ENCODE measurements around the gene CACNA1F.
A peak's percentile ranks its signal among the peaks of the same experiment; 100 is the strongest.

Gene CACNA1F

GRCh38 chrX:49233176-49233575 lies at the start of gene CACNA1F:
CACNA1F (minus strand) TSS chrX:49233340; CDS start chrX:49233309, 31 bp downstream.
- no peak for DNase-seq (ENCODE audit: low read depth, low spot score)

GRCh38 chrX:49282647-49283011 lies 49.5 kb upstream of the CACNA1F start:
- peak; percentile 62 for DNase-seq (ENCODE audit: low read depth, low spot score)

GRCh38 chrX:49278081-49278480 lies 44.9 kb upstream of the CACNA1F start:
- DNase-seq (ENCODE audit: low read depth, low spot score): no peak

DNA sequence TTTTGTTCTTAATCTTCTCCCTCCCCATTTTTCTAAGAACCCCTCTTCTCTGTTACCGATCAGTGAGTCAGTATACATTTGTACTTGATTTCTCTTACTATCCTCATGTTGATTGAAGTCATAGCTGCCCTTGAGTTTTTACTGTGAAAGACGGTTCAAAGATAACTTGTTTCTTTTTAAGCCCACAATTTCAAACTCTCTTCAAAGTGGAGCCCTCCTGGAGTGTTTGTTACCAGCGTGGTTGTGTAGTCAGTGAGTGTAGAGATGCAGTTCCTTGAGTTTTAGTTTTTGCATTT lies 44.3 kb upstream of the CACNA1F start:
- no peak for DNase-seq (ENCODE audit: low read depth, low spot score)

DNA sequence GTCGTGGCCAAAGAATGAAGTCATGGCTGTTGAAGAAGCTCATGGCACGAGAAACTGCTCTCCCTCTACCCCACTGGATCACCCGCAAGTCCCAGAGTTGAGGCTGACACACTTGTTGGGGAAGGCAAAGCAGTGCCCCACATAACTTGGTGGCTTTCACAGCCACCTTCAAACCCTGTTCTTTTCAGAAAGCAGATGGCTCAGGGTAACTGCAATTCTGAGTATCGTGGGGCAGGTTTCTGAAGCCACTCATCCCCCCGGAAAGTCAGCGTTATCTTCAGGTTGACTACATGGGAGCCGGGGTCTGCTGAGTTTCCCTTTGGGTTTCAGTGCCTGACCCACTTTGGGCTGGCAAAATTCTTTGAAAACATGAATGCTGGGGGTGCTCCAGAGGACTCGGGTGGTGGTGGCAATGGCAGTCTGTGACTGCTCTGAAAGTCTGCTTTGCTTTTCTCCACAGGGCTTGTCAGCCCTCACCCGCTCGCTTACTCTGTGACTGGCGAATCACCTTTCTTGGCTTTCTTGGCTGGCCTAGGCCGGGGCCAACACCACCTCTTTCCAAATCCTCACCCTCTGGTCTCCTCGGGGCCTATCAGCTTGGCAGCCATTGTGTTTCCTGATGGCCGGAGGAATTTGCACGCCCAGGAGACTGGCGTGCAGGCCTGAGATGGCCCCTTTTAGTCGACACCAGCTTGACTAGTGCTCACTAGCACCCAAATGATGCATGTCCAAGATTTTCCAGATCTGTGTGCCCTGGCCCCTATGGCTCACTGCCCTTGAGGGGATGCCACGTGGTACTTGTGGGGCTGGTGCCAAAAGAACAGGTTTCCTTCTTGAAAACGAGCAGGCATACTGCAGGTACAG lies 43.8 kb upstream of the CACNA1F start:
- no peak for DNase-seq (ENCODE audit: low read depth, low spot score)

GRCh38 chrX:49276207-49276606 lies 43.1 kb upstream of the CACNA1F start:
- DNase-seq (ENCODE audit: low read depth, low spot score): no peak

GRCh38 chrX:49273181-49273727 lies 40.1 kb upstream of the CACNA1F start:
- no peak for DNase-seq (ENCODE audit: low read depth, low spot score)

DNA sequence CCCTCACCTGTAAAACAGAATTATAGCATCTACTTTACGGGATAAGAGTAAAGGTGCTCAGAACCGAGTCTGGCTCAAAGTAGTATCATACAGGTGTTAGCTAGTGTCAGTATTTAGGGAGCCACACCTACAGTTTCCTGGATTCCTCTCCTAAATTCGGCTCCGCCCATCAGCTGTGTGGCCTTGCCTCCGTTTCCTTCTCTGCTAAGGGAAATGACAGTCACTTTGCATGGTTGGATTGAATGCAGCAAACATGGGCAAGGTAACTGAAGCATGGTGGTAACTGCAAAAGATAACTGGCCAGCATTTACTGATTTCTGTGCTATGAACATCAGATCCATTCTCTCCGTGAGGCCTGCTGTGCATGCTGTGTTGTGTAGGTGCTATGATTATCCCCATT lies 39.3 kb upstream of the CACNA1F start:
- DNase-seq (ENCODE audit: low read depth, low spot score): no peak

- DNase-seq (ENCODE audit: low read depth, low spot score): peak; percentile 67
Observed at GRCh38 chrX:49271341-49271740, 38.2 kb upstream of the CACNA1F start.

GRCh38 chrX:49270249-49270921 lies 37.2 kb upstream of the CACNA1F start:
- peak; percentile 32 for DNase-seq (ENCODE audit: low read depth, low spot score)

DNA sequence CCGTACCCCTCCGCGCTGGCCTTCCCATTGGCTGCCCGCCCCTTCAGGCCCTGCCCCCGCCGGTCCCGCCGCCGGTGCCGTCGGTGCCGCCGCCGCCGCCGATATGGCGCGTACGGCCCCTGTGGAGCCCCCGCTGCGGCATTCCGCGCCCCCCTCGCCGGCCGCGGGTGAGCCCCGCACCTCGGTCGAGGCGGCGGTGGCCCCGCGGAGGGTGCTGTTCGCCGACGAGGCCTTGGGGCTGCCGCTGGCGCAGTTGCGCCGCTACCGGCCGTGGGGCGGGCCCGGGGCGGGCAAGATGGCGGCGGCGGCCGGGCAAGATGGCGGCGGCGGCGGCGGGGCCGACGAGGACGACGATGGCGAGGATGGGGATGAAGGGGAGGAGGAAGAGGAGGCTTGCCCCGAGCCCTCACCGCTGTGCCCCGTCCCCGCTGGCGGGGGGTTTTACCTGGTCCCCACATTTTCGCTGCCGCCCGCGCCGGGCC lies 36.7 kb upstream of the CACNA1F start, which contains the start of gene PPP1R3F:
PPP1R3F (plus strand) TSS at position 27 of the 482 bp plus-strand sequence; CDS start at position 104, 77 bp downstream.
- no peak for DNase-seq (ENCODE audit: low read depth, low spot score)

DNA sequence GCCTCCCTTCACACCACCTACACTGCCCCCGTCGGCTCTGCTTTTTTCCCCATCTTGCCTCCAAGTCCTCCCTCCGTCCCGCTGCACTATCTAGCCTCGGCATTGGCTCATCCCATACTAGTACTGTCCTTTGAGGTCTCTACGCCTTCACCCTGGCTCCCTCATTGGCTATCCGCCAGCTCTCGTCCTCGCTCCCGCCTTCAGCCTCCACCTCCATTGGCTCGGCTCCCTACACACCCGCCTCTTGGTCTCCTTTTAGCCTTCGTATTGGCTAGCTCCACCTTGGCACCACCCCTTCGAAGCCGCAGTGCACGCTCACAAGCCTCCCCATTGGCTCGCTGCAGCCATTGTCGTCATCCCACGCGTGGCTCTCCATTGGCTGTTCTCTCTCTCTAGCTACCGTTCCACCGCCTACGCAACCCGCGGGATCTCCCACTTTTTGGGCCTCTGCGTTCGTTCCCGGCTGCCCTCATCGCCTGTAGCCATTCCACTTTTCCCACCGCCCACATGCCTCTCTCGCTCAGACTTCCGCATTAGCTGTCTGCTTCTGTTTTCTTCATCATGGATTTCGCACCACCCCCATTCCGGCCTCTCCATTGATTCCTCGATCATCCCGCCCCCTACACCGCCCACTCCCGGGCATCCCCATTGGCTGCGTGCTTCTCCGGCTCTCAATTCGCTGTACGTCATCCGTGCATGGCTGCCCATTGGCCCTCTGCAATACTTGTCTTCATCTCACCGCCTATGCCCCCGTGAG lies 36.0 kb upstream of the CACNA1F start:
- DNase-seq (ENCODE audit: low read depth, low spot score): peak; percentile 100

DNA sequence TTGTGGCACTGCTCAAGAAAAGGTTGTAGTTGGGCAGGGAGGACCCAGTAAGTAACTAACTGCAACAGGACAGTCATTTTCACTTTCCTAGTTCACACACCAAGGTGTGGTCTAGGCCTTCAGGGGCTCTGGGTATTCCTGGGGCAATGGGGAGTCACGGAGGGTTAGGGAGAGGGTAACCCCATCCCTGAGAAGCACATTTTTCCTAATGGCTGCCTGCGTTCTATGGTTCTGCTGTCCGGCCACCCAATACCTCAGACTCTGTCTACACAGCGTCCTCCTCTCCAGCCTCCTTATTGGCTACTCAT lies 35.5 kb upstream of the CACNA1F start:
- DNase-seq (ENCODE audit: low read depth, low spot score): no peak

DNA sequence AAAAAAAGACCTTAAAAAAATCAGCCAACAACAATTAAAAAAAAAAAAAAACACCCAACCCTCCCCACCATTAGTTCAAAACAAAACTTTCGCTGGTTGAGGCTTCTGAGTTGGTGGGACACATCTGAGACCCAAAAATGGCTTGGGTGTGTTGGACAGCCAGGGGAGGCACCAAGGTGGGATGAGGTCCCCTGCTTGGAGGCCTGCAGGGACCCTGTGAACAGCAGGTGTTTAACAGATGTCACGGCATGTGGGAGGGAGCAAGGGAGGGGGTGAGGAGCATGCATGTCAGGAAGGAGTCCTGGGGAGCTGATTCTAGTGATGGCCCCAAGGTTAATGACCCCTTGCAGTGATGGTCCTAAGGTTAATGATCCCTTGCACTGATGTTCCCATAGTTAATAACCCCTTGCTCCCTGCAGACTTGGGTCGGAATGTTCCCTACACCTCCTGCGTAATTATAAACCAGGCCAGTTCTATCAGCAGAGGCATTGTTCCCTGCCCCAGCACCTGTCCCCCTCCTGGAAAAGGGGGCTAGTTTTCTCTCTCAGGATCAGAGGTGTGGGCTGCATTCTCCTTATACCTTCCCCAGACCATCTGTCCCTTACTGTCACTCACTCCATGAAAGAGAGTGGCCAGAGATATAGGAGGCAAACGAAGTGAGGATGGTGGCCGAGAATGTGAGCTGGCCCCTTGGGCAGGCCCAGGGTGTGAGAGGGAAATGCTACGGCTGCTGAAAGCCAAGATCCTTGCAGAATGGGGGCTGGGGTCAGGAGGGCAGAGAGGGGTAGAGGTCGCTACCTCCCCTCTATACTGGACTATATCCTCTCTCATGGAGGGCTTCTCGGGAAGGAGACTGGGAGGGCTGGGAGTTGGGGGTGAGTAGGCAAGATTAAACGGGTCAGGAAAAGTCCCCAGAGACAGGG lies 33.6 kb upstream of the CACNA1F start:
- DNase-seq (ENCODE audit: low read depth, low spot score): no peak

- DNase-seq (ENCODE audit: low read depth, low spot score): no peak
Observed at GRCh38 chrX:49264460-49264859, 31.3 kb upstream of the CACNA1F start, which contains the start of gene FOXP3. FOXP3 (minus strand) TSS chrX:49264710; CDS start chrX:49258505, 6,205 bp downstream.

- no peak for DNase-seq (ENCODE audit: low read depth, low spot score)
Observed at GRCh38 chrX:49263631-49264030, 30.5 kb upstream of the CACNA1F start.

DNA sequence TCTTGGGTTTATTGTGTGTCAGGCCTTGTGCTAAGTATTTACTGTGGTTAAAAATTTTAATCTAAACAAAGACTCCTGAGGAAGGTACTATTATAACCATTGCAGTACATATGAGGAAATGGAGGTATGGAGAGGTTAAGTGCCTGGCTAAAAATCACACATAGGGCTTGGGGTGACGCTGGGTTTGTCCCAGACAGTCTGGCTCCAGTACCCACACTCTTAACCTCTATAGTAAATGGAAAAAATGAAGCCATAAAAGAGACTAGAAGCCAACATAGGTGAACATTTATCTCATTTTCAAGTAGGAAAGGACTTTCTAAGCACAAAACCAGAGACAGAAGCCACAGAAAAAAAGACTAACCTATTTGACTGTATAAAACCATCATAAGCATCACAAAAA lies 29.5 kb upstream of the CACNA1F start:
- DNase-seq (ENCODE audit: low read depth, low spot score): no peak

DNA sequence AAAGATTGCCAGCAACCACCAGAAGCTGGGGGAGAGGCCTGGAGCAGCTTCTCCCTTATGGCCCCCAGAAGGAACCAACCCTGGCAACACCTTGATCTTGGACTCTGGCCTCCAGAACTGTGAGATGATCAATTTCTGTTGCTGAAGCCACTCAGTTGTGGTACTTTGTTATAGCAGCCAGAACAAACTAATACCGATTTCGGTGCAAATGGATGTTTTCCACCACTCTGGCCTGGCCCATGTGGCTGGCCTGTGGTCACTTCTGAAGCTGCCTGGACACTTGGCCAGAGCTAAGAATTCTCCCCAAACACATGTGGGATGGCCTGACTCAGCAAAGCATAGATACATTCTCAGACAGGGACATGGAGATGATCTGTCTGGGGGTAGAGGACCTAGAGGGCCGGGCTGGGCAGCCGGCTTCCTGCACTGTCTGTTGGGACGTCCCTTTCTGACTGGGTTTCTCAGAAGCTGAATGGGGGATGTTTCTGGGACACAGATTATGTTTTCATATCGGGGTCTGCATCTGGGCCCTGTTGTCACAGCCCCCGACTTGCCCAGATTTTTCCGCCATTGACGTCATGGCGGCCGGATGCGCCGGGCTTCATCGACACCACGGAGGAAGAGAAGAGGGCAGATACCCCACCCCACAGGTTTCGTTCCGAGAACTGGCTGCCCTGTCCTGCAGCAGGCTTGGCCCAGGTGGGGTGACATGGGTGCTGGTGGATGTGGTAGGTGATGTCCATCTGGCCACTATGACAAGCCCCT lies 27.3 kb upstream of the CACNA1F start:
- DNase-seq (ENCODE audit: low read depth, low spot score): no peak

DNA sequence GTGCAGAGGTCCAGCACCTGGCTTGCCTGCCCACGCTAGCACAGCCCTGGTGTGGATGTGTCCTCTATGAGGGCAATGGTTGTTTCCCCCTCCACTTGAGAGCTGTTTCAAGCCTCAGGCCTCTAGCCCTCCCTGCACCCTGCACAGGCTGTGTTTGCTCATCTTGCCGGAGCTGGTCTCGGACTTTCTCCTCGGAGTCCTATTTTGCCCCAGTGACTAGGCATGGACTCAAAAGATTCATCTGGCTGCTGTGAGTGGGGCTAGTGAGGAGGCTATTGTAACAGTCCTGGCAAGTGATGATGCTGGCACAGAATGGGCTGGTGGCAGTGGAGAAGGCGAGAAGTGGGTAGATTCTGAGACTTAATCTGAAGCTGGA lies 25.6 kb upstream of the CACNA1F start:
- DNase-seq (ENCODE audit: low read depth, low spot score): no peak

Measured in ELF-1 (cell line).